Activated CD8-positive, alpha-beta memory T cell treated with anti-CD3 and anti-CD28 coated beads for 1 hour (primary cell): ENCODE results near the gene C1QB.
A peak's percentile ranks its signal among the peaks of the same experiment; 100 is the strongest.

ENCODE experiments used
- DNase-seq, 2 donors: peaks; one replicate each; pipeline ENCODE4 v3.0.0-alpha.2; 2020; ENCODE audit warnings: low read depth in 1 of 2; ENCODE audit errors: extremely low read depth in 1 of 2

C1QB gene

GRCh38 chr1:22633697-22634463 lies 19.2 kb upstream of the C1QB start:
- DNase-seq, result no peak

- DNase-seq, result no peak
These were observed 17.6 kb upstream of the C1QB start for GRCh38 chr1:22635436-22635835.

DNA sequence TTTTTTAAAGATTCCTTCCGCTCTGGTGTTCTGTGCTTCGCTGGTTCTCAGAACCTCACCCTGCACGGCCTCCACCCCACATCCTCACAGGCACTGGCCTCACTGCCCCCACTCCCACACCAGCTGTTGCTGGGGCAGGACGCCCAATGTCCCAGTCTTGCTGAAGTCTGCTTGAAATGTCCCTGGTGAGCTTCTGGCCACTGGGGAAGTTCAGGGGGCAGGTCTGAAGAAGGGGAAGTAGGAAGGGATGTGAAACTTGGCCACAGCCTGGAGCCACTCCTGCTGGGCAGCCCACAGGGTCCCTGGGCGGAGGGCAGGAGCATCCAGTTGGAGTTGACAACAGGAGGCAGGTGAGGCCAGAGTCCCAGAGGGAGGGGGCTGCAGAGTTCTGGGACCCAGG lies 16.7 kb upstream of the C1QB start, which contains the start of gene C1QA:
C1QA (plus strand) TSS at position 276 of the 400 bp plus-strand sequence. CDS start 989 bp downstream, outside the sequence.
- no peak for DNase-seq

- DNase-seq, result no peak
These were observed 16.1 kb upstream of the C1QB start for GRCh38 chr1:22636927-22637326.

GRCh38 chr1:22637907-22638445 lies 15.1 kb upstream of the C1QB start:
- DNase-seq, result no peak

DNA sequence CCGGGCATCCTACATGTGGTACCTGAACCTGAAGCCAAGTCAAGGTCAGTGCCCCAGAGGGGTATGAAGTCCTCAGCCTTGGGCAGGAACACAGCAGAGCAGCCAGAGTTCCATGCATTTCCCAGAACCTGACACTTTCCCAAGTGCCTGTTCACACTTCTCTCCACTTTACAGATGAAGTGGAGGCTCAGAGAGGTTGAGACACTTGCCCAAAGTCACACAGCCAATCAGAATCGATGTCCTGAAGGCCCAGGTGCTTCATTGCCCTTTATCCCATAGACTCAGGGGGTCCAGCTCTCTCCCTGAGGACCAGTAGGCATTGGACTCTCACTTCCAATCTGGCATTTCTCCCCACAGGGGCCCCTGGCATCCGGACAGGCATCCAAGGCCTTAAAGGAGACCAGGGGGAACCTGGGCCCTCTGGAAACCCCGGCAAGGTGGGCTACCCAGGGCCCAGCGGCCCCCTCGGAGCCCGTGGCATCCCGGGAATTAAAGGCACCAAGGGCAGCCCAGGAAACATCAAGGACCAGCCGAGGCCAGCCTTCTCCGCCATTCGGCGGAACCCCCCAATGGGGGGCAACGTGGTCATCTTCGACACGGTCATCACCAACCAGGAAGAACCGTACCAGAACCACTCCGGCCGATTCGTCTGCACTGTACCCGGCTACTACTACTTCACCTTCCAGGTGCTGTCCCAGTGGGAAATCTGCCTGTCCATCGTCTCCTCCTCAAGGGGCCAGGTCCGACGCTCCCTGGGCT lies 14.4 kb upstream of the C1QB start:
- DNase-seq, result no peak

GRCh38 chr1:22639286-22639685 lies 13.8 kb upstream of the C1QB start:
- DNase-seq, result no peak

DNA sequence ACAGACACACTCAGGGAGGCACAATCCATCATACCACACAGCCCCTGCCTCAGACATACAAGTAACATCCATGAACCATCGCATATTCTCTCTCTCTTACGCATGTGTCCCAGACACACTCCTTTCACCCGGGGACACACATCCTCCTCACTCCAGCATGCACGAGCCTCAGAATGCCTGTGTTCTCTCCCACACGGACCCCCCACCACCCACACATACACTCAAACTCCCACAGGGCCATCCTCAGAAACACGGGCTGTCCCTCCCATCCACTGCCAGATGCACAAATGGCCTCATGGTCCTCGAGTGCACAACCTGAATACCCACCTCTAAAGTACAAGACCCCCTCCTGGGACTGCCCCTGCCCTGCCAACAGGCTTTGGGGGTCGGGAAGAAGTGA lies 11.8 kb upstream of the C1QB start:
- DNase-seq, result no peak

- DNase-seq, result peak; percentile 5 to 57
These were observed 11.0 kb upstream of the C1QB start for GRCh38 chr1:22641906-22642636.

GRCh38 chr1:22643381-22643780 lies 9.7 kb upstream of the C1QB start, which contains the start of gene C1QC:
TSS of gene C1QC (plus strand) at chr1:22643633. CDS start at chr1:22644024, 391 bp downstream.
- DNase-seq, result no peak

- no peak for DNase-seq
These were observed 9.1 kb upstream of the C1QB start for GRCh38 chr1:22643928-22644327.

- no peak for DNase-seq
These were observed 7.1 kb upstream of the C1QB start for GRCh38 chr1:22645931-22646330.

DNA sequence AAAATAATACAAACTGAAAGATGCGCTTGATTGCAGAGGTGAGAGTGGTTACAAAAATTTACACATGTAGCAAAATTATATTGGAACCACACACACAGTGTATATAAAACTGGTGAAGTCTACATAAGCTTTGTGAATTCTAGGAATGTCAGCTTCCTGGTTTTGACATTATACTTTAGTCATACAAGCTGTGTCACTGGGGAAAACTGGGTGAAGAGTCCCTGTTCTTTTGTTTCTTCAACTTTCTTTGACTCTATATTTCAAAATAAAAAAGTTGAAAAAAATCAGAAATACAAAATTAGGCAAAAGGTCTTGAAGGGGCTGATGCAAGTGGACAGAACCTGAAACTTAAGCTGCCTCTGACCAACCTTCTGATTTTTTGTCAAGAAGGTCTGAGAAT lies 6.7 kb upstream of the C1QB start:
- DNase-seq, result no peak

DNA sequence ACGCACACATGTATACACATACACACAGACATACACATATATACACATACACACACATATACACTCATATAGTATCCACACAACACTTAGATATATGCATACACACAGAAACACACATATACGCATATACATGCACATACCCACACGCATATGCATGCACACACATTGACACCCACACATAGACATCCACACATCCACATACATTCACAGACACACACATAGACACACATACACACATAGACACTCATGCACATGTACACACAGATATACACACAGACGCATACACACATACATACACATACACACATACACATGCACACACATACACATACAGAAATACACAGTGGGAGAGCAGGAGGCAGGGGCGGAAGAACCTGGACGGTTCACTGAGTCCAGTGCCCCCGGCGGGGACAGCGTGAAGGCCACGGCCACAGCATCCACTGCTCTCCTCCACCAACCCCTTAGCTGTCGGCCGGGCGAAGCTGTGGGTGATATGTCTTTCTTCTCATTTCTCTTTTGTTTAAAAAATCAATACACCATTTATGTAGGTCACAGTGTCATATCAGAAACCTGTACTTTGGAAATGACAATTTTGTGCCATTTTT lies 2.8 kb upstream of the C1QB start:
- DNase-seq, result no peak

DNA sequence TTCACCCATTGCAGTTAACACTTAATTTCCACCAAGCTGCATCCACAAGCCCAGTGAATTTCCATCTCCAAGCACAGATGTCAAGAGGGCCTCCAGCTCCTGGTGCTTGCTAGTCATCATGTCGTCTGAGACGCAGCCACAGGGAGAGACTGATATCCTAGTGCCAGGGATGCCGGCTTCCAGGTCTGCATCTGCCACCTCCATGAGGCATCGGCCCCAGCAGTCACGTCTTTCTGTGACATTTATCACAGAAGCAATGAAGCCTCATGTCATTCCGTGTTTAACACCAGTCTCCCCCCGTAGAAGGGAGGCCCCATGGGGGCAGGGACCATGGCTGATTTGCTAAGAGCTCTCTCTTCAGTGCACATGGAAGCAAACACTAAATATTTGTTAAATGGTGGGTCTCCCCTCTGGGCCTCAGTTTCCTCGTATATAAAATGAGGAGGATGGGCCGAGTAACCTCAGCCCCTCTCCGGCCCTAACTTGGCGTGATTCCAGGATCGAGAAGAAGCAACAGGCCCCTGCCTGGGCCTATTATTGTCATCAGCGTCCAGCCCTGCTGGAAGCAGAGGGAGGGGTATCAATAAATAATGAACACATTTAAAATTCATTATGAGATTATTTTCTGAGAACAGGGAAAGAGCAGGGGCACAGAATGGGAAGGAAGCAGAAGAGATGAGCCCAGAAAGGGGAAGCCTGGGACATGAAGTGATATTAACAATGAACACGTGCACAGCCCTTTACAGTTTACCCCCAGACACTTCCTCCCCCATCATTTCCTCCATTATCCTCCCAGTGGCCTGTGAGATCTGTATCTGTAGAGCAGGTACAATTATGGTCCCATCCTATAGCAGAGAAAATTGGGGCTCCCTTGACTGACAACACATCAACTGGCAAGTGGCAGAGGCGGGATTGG lies 837 bp upstream of the C1QB start:
- no peak for DNase-seq

- no peak for DNase-seq
These were observed 1.7 kb downstream of the C1QB start for GRCh38 chr1:22654692-22655091.

GRCh38 chr1:22658385-22659163 lies 5.5 kb downstream of the C1QB start:
- no peak for DNase-seq

DNA sequence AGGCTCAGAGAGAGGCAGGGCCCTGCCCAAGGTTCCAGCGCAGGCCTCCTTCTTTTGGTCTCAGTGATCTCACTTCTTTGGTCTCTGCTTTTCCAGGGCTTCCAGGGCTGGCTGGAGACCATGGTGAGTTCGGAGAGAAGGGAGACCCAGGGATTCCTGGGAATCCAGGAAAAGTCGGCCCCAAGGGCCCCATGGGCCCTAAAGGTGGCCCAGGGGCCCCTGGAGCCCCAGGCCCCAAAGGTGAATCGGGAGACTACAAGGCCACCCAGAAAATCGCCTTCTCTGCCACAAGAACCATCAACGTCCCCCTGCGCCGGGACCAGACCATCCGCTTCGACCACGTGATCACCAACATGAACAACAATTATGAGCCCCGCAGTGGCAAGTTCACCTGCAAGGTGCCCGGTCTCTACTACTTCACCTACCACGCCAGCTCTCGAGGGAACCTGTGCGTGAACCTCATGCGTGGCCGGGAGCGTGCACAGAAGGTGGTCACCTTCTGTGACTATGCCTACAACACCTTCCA lies 7.7 kb downstream of the C1QB start:
- no peak for DNase-seq

- DNase-seq, result no peak
These were observed 8.8 kb downstream of the C1QB start for GRCh38 chr1:22661880-22662279.
